22Rv1 (cell line): ENCODE results near the gene CNKSR3.

Experiments used
- ZFX ChIP-seq: fragments of 450-650 bp; IDR thresholded peaks from 2 replicates; pipeline ENCODE4 v1.6.1; 2017; ENCODE audit warnings: antibody characterized with exemption, borderline replicate concordance
- TF ChIP-seq, protein P1 (sequence below): fragments of 450-650 bp; IDR thresholded peaks from 2 replicates; pipeline ENCODE4 v1.5.1; 2017; ENCODE audit warnings: mild to moderate bottlenecking

DNA sequence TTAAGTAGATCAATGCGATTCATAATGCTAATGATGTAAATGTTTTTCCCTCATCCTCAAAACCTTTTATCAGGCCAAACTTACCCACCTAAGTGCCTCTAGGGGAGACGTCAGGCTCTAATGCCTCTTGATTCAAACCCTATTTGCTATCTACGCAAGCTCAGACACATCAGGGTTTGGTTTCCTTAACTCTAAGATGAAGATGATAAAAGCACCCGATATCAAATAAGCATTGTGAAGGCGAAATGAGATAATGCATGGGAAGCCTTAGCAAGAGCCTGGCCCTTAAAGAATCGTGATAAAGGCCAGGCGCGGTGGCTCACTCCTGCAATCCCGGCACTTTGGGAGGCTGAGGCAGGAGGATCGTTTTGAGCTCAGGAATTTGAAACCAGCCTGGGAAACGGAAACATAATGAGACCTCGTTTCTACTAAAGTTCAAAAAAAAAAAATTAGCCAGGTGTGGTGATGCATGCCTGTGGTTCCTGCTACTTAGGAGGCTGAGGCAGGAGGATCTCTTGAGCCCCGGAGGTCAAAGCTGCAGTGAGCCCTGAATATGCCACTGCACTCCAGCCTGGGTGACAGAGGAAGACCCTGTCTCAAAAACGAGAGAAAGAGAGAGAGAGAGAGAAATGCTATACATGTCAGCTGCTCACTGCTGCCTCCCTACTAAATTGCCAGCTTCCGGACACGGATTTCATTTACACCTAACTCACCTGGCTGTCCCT, 13.5 kb downstream of the CNKSR3 start:
- TF ChIP-seq, protein P1, sequence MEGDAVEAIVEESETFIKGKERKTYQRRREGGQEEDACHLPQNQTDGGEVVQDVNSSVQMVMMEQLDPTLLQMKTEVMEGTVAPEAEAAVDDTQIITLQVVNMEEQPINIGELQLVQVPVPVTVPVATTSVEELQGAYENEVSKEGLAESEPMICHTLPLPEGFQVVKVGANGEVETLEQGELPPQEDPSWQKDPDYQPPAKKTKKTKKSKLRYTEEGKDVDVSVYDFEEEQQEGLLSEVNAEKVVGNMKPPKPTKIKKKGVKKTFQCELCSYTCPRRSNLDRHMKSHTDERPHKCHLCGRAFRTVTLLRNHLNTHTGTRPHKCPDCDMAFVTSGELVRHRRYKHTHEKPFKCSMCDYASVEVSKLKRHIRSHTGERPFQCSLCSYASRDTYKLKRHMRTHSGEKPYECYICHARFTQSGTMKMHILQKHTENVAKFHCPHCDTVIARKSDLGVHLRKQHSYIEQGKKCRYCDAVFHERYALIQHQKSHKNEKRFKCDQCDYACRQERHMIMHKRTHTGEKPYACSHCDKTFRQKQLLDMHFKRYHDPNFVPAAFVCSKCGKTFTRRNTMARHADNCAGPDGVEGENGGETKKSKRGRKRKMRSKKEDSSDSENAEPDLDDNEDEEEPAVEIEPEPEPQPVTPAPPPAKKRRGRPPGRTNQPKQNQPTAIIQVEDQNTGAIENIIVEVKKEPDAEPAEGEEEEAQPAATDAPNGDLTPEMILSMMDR = no peak
- no peak for TF ChIP-seq ZFX
